RPMI7951 (cell line): Measurements from ENCODE around the gene IPCEF1. TPM values are rescaled to one million over a fixed set of nuclear protein-coding genes. Genes with fewer than 3 reads are reported as not detected.

Experiments used
- total RNA-seq: library from RNA; depleted of rRNA; stranded (reverse); fragments of >200 nt; shearing (Covaris generic); gene quantifications from 2 replicates; pipeline ENCODE4 v1.2.3, GENCODE V29; 2014; rRNA removed

Gene IPCEF1
- total RNA-seq, 1 experiment from 2014 or later, result under 0.01 TPM

Other genes starting within 250 kb of the IPCEF1 start
- gene CNKSR3, start 153.9 kb upstream of the IPCEF1 start, total RNA-seq, result 4.3 and 5.3 TPM in 2 replicates